ENCODE data around the gene HMGB4. TPM values are rescaled to one million over a fixed set of nuclear protein-coding genes. Genes with fewer than 3 reads are reported as not detected.

The HMGB4 gene
- polyA plus RNA-seq, 1 donor from 2014 or later: not detected

DNA sequence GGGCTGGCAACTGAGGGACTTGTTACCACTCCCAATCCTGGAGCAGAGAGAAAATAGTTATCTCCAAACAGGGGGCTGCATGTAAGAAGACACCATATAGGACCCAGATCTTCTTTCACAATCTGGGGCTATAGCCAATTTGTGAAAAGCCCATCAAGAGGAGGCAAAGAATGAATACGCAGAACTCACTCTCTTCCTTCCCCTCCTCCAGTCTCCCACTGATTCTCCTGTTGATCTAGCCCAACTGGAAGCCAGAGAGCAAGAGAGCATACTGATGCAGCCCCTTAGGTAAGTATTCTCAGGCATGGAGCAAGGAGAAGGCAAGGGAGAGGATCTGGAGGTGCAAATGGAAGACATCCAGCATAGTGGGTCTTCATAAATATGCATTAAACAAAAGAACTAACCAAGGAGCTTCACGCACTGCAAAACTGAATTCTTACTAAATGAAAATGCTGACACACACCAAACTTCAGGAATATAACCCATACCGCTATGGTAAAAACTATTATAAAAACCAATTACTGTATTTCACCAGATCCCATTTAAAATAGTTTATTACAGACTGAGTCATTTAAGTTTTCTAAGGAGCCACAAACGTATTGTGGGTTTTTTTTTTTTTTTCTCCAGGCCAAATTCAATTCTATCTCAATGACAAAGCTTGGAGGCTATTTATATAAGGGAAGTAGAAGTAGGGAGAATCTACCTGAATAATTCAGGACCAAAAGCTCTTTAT lies 15.5 kb upstream of the HMGB4 start:
- Histone ChIP-seq H3K27me3 (ENCODE audit: insufficient read depth, low read depth, low read length) (no peaks in the 10 kb centered on the region), H3K36me3 (ENCODE audit: insufficient read depth, low read length) (no peaks in the 10 kb centered on the region), H3F3A (ENCODE audit: insufficient read depth, low read length, poor library complexity, severe bottlenecking) (no peaks in the 10 kb centered on the region), H2AFZ (ENCODE audit: low read depth, low read length) (no peak overlapping the region), H3K27ac (ENCODE audit: low read length) (no peak overlapping the region), H3K9ac (ENCODE audit: low read length) (no peak overlapping the region), H3K79me2 (replicated peaks; ENCODE audit: insufficient read depth, low read length) (no peaks in the 10 kb centered on the region), H3K9me2 (ENCODE audit: insufficient read depth, low read length) (no peaks in the 10 kb centered on the region), H3K9me3 (ENCODE audit: low read length) (no peaks in the 10 kb centered on the region), H3K4me2 (ENCODE audit: low read length) (no peak overlapping the region), H3K4me3 (ENCODE audit: low read length) (no peak overlapping the region), H4K20me1 (ENCODE audit: insufficient read depth) (no peaks in the 10 kb centered on the region)
- TF ChIP-seq, protein P1, sequence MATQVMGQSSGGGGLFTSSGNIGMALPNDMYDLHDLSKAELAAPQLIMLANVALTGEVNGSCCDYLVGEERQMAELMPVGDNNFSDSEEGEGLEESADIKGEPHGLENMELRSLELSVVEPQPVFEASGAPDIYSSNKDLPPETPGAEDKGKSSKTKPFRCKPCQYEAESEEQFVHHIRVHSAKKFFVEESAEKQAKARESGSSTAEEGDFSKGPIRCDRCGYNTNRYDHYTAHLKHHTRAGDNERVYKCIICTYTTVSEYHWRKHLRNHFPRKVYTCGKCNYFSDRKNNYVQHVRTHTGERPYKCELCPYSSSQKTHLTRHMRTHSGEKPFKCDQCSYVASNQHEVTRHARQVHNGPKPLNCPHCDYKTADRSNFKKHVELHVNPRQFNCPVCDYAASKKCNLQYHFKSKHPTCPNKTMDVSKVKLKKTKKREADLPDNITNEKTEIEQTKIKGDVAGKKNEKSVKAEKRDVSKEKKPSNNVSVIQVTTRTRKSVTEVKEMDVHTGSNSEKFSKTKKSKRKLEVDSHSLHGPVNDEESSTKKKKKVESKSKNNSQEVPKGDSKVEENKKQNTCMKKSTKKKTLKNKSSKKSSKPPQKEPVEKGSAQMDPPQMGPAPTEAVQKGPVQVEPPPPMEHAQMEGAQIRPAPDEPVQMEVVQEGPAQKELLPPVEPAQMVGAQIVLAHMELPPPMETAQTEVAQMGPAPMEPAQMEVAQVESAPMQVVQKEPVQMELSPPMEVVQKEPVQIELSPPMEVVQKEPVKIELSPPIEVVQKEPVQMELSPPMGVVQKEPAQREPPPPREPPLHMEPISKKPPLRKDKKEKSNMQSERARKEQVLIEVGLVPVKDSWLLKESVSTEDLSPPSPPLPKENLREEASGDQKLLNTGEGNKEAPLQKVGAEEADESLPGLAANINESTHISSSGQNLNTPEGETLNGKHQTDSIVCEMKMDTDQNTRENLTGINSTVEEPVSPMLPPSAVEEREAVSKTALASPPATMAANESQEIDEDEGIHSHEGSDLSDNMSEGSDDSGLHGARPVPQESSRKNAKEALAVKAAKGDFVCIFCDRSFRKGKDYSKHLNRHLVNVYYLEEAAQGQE (IDR thresholded peaks at IDR 0.05; ENCODE audit: borderline replicate concordance): no peak

DNA sequence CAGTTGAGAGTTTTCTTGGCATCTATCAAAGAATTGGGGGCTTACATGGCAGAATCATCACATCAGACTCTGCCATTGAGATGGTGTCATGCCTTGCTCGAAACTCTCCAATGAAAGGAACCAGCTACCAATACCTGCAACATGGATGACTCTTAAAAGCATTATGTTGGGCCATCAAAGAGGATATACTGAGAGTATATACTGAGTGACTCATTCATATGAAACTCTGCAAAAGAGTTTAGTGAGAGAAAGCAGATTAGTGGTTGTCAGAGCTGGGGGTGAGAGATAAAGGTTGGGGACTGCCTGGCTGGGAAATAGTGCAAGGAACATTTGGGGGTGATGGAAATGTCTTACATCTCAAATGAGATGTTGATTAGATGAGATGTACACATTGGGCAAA lies 14.7 kb upstream of the HMGB4 start:
- Histone ChIP-seq H3K9me2 (ENCODE audit: insufficient read depth, low read length) (no peaks in the 10 kb centered on the region), H3F3A (ENCODE audit: insufficient read depth, low read length, poor library complexity, severe bottlenecking) (no peaks in the 10 kb centered on the region), H3K4me3 (ENCODE audit: low read length) (no peak overlapping the region), H2AFZ (ENCODE audit: low read depth, low read length) (no peak overlapping the region), H3K27me3 (ENCODE audit: insufficient read depth, low read depth, low read length) (no peaks in the 10 kb centered on the region), H3K79me2 (replicated peaks; ENCODE audit: insufficient read depth, low read length) (no peaks in the 10 kb centered on the region), H3K9me3 (ENCODE audit: low read length) (no peaks in the 10 kb centered on the region), H3K36me3 (ENCODE audit: insufficient read depth, low read length) (no peaks in the 10 kb centered on the region), H3K27ac (ENCODE audit: low read length) (no peak overlapping the region), H4K20me1 (ENCODE audit: insufficient read depth) (no peaks in the 10 kb centered on the region), H3K9ac (ENCODE audit: low read length) (no peak overlapping the region), H3K4me2 (ENCODE audit: low read length) (no peak overlapping the region)
- no peak for TF ChIP-seq SMC3 (conservative IDR thresholded peaks at IDR 0.05; ENCODE audit: poor library complexity)
- TF ChIP-seq MXI1 (conservative IDR thresholded peaks at IDR 0.05; ENCODE audit: poor library complexity, severe bottlenecking): no peak
- TF ChIP-seq EP300 (conservative IDR thresholded peaks at IDR 0.05; ENCODE audit: poor library complexity, severe bottlenecking): no peak
- TF ChIP-seq, protein P1 (IDR thresholded peaks at IDR 0.05; ENCODE audit: borderline replicate concordance): no peak
- no peak for TF ChIP-seq EZH2 (IDR thresholded peaks at IDR 0.05; ENCODE audit: borderline replicate concordance, insufficient read depth, low read length, poor library complexity, severe bottlenecking)
- no peak for TF ChIP-seq CTCF (IDR thresholded peaks at IDR 0.05; ENCODE audit: poor library complexity, severe bottlenecking)
- TF ChIP-seq RAD21 (conservative IDR thresholded peaks at IDR 0.05): no peak
- no peak for TF ChIP-seq TAF1 (IDR thresholded peaks at IDR 0.05; ENCODE audit: low read depth)
- TF ChIP-seq POLR2AphosphoS5 (IDR thresholded peaks at IDR 0.05): no peak

Data from neural cell (in vitro differentiated cells).